Measurements from ENCODE around the gene FER.

- TF ChIP-seq, protein P1, sequence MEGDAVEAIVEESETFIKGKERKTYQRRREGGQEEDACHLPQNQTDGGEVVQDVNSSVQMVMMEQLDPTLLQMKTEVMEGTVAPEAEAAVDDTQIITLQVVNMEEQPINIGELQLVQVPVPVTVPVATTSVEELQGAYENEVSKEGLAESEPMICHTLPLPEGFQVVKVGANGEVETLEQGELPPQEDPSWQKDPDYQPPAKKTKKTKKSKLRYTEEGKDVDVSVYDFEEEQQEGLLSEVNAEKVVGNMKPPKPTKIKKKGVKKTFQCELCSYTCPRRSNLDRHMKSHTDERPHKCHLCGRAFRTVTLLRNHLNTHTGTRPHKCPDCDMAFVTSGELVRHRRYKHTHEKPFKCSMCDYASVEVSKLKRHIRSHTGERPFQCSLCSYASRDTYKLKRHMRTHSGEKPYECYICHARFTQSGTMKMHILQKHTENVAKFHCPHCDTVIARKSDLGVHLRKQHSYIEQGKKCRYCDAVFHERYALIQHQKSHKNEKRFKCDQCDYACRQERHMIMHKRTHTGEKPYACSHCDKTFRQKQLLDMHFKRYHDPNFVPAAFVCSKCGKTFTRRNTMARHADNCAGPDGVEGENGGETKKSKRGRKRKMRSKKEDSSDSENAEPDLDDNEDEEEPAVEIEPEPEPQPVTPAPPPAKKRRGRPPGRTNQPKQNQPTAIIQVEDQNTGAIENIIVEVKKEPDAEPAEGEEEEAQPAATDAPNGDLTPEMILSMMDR (IDR thresholded peaks at IDR 0.05 in 4 of 5, conservative IDR thresholded peaks at IDR 0.05 in 1 of 5), result no peak
- no peak for TF ChIP-seq POLR2A (IDR thresholded peaks at IDR 0.05)
Measured at GRCh38 chr5:109224276-109224882, 476.7 kb downstream of the FER start.

All from gastrocnemius medialis (tissue), 4 donors.